Hair follicle dermal papilla cell (primary cell): Measurements from ENCODE around the gene CYP4F2. TPM values are rescaled to one million over a fixed set of nuclear protein-coding genes. Genes with fewer than 3 reads are reported as not detected.

Experiments
- small RNA-seq: library from RNA; depleted of rRNA; stranded (forward); fragments of <200 nt; gene quantifications from one replicate; pipeline ENCODE3, GENCODE V24; 2012
- total RNA-seq: library from RNA; depleted of rRNA; stranded (reverse); fragments of >200 nt; gene quantifications from 2 replicates; pipeline ENCODE4 v1.2.3, GENCODE V29; 2012

Gene CYP4F2, protein sequence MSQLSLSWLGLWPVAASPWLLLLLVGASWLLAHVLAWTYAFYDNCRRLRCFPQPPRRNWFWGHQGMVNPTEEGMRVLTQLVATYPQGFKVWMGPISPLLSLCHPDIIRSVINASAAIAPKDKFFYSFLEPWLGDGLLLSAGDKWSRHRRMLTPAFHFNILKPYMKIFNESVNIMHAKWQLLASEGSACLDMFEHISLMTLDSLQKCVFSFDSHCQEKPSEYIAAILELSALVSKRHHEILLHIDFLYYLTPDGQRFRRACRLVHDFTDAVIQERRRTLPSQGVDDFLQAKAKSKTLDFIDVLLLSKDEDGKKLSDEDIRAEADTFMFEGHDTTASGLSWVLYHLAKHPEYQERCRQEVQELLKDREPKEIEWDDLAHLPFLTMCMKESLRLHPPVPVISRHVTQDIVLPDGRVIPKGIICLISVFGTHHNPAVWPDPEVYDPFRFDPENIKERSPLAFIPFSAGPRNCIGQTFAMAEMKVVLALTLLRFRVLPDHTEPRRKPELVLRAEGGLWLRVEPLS
- not detected in 2 replicates for total RNA-seq

DNA sequence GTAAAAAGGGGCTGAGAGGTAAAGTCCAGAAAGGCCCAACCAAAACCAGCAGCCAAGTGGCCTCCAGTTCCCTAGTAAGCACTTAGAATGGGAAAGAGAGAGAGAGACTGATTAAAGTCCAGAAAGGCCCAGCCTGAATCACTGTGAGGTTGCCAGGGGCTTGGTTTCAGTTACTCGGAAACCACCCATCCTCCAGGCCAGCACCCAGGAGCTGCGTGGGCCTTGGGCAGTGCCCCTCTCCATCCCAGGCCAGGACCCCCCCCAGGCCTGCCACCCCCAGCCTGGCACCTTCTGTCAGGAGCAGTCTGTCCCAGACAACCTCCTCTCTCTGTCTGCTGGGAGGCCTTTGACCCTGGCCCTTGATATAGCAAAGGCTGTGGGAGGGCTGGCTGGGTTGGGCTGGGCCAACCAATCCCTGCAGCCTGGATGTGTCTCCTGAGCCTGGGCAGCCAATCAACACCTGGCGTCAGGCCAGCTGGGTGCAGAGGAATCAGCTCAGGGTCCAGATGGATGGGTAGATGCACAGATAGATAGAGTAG, at the start of gene CYP4F2:
Gene CYP4F2, minus strand, starts transcription at position 337 of the 539 bp plus-strand sequence. CDS start 463 bp downstream, outside the sequence.

GRCh38 chr19:15934332-15935078, 36.6 kb upstream of the CYP4F2 start, which contains the start of gene CYP4F11:
Gene CYP4F11 (minus strand): TSS chr19:15934529. CDS start chr19:15934408, 121 bp downstream.

Small RNA genes within 50 kb of the gene (small RNA-seq; reads per million reads assigned to genes)
- gene CYP4F36P = not detected

Other genes starting within 250 kb of the CYP4F2 start
- gene CYP4F12, start 225.0 kb downstream of the CYP4F2 start, total RNA-seq = not detected in 2 replicates
- gene OR10H2, start 170.1 kb downstream of the CYP4F2 start, total RNA-seq = not detected in 2 replicates
- not detected in 2 replicates for gene OR10H3, start 160.1 kb downstream of the CYP4F2 start, total RNA-seq
- gene OR10H5, start 110.4 kb downstream of the CYP4F2 start, total RNA-seq = not detected in 2 replicates
- gene OR10H1, start 82.4 kb downstream of the CYP4F2 start, total RNA-seq = not detected in 2 replicates
- not detected in 2 replicates for gene CYP4F11, start 36.5 kb upstream of the CYP4F2 start, total RNA-seq
- not detected in 2 replicates for gene OR10H4, start 50.9 kb upstream of the CYP4F2 start, total RNA-seq
- gene TPM4, start 178.4 kb upstream of the CYP4F2 start, total RNA-seq = 1,255 and 1,332 TPM in 2 replicates
- 65.8 and 66.0 TPM in 2 replicates for gene RAB8A, start 213.8 kb upstream of the CYP4F2 start, total RNA-seq
- not detected in 2 replicates for gene HSH2D, start 245.6 kb upstream of the CYP4F2 start, total RNA-seq